HepG2 (cell line): Measurements from ENCODE around the gene URM1. TPM values are rescaled to one million over a fixed set of nuclear protein-coding genes. Genes with fewer than 3 reads are reported as not detected.

Source experiments
- HMGXB4 ChIP-seq, 2 experiments: sonication (generic) in 1 of 2; formaldehyde crosslinking in 1 of 2; IDR thresholded peaks; 2 replicates each; pipeline versions ENCODE4 v1.4.0 to v1.6.1; 2018 to 2020; ENCODE audit warnings: missing genetic modification reagents in 2 of 2, borderline replicate concordance in 1 of 2, low read depth in 1 of 2, mild to moderate bottlenecking in 1 of 2, missing biosample characterization in 1 of 2
- NBN ChIP-seq: fragments of 450-650 bp; conservative IDR thresholded peaks from 2 replicates; pipeline ENCODE4 v1.6.1; 2017
- PAXIP1 ChIP-seq: sonication (generic); formaldehyde crosslinking; conservative IDR thresholded peaks from 2 replicates; pipeline ENCODE4 v1.4.0; 2020; ENCODE audit warnings: mild to moderate bottlenecking, missing genetic modification reagents, moderate library complexity
- PHF5A ChIP-seq: IDR thresholded peaks from one replicate; pipeline ENCODE4 v1.6.1; 2018; ENCODE audit warnings: low read depth, missing genetic modification reagents; ENCODE audit not compliant: unreplicated experiment
- SIN3A ChIP-seq: IDR thresholded peaks from 2 replicates; pipeline ENCODE4 v1.6.1; 2011; ENCODE audit warnings: low read depth, mild to moderate bottlenecking, control low read depth, low read length, borderline replicate concordance
- TCF7 ChIP-seq: sonication (generic); IDR thresholded peaks from 2 replicates; pipeline ENCODE4 v1.6.1; 2016; ENCODE audit warnings: antibody characterized with exemption, low read depth
- UBTF ChIP-seq: sonication (generic); formaldehyde crosslinking; IDR thresholded peaks from 2 replicates; pipeline ENCODE4 v1.4.0; 2020; ENCODE audit warnings: mild to moderate bottlenecking, missing genetic modification reagents
- ZBTB2 ChIP-seq: sonication (generic); formaldehyde crosslinking; IDR thresholded peaks from 2 replicates; pipeline ENCODE4 v1.8.0; 2022; ENCODE audit warnings: low read depth, missing genetic modification reagents
- ZNF567 ChIP-seq: sonication (generic); formaldehyde crosslinking; IDR thresholded peaks from 2 replicates; pipeline ENCODE4 v1.8.1; 2023; ENCODE audit warnings: mild to moderate bottlenecking, missing genetic modification reagents, borderline replicate concordance
- ZNF580 ChIP-seq: IDR thresholded peaks from 2 replicates; pipeline ENCODE4 v1.6.1; 2016; ENCODE audit warnings: low read depth, borderline replicate concordance
- ZSCAN25 ChIP-seq: sonication (generic); formaldehyde crosslinking; IDR thresholded peaks from 2 replicates; pipeline ENCODE4 v1.8.0; 2022; ENCODE audit warnings: mild to moderate bottlenecking, missing genetic modification reagents
- polyA plus RNA-seq, 8 experiments: library from polyadenylated mRNA; depleted of rRNA in 3 of 8; stranded (reverse) in 7 of 8; unstranded in 1 of 8; fragments of >200 nt; fragmentation: Illumina TruSeq in 4 of 8; extraction: Trizol in 4 of 8; gene quantifications; 2 replicates each; pipeline versions ENCODE4 v1.2.1 to v1.2.3, GENCODE V29; 2011 to 2016; ENCODE audit warnings: low read depth in 4 of 8, missing spikeins in 1 of 8, mixed read lengths in 1 of 8; ENCODE audit not compliant: insufficient read depth in 1 of 8
- total RNA-seq, 5 experiments: library from RNA; depleted of rRNA; stranded (reverse); fragments of >200 nt; fragmentation: Illumina TruSeq; extraction: Trizol; gene quantifications; 2 replicates each; pipeline ENCODE4 v1.2.3, GENCODE V29; 2016; ENCODE audit warnings: low read depth in 1 of 5
- TF ChIP-seq, protein P1 (sequence below): sonication (generic); formaldehyde crosslinking; IDR thresholded peaks from 2 replicates; pipeline ENCODE4 v1.4.0; 2020; ENCODE audit warnings: missing genetic modification reagents
- TF ChIP-seq, protein P2 (sequence below): sonication (generic); formaldehyde crosslinking; IDR thresholded peaks from 2 replicates; pipeline ENCODE4 v1.5.0; 2020; ENCODE audit warnings: mild to moderate bottlenecking, missing genetic modification reagents, moderate library complexity

URM1 gene
- total and polyA plus RNA-seq, 2 of the 13 experiments (the other 11 are each of a cell fraction or from before 2014, with no cell fraction given): 37.1 to 41.3 TPM

DNA sequence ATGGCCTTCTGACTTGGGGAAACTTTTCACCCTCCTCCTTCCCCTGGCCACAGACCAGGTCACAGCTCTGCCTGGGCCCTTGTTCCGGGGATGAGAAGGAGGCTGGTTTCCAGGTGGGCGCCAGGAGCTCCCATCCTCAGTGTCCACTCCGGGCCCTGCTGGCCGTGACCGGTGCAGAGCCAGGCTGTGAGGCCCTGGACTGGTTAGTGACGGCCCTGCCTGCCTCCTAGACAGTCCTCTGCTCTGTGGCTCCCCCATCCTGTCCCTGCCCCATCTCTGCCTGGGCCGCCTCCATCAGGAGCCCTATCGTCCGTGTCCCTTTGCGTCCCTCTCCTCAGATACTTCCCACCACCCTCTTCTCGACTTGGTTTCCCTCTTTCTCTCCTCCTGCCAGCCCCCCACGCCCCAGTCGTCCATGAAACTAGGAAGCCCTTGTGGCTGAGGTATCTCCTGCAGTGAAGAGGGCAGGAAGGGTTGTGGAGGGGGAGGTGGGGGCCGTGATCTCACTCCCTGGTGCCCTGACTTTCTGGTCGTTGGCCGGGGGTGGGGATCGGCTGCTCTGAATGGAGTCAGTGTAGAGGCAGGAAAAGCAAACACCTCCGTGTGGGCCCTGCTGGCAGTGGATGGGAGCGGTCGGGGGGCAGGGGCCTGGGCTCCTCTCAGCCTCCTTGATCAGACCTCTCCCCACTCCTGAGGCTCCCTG is 34.1 kb downstream of the URM1 start (continued):
- TF ChIP-seq ZNF567 (CRISPR knock-in tag) (0 out of 2 replicates have a peak, but pooled peaks have one; percentile 70), ZNF580 (peak; percentile 40; the same call in 1 of the 2 replicates), ZBTB2 (CRISPR knock-in tag) (no peak), TCF7 (no peak), HMGXB4 (CRISPR knock-in tag; IDR thresholded peaks at IDR 0.05; ENCODE audit: borderline replicate concordance in 1 of 2, low read depth in 1 of 2) (peak in 1 of 2 experiments; percentile 49; a peak in 1 of 4 replicates), UBTF (CRISPR knock-in tag) (peak; percentile 47), NBN (no peak), PAXIP1 (0 out of 2 replicates have a peak, but pooled peaks have one; percentile 14), ZSCAN25 (CRISPR knock-in tag) (0 out of 2 replicates have a peak, but pooled peaks have one; percentile 37), PHF5A (CRISPR knock-in tag) (no peak), SIN3A (no peak)
- TF ChIP-seq, protein P1, sequence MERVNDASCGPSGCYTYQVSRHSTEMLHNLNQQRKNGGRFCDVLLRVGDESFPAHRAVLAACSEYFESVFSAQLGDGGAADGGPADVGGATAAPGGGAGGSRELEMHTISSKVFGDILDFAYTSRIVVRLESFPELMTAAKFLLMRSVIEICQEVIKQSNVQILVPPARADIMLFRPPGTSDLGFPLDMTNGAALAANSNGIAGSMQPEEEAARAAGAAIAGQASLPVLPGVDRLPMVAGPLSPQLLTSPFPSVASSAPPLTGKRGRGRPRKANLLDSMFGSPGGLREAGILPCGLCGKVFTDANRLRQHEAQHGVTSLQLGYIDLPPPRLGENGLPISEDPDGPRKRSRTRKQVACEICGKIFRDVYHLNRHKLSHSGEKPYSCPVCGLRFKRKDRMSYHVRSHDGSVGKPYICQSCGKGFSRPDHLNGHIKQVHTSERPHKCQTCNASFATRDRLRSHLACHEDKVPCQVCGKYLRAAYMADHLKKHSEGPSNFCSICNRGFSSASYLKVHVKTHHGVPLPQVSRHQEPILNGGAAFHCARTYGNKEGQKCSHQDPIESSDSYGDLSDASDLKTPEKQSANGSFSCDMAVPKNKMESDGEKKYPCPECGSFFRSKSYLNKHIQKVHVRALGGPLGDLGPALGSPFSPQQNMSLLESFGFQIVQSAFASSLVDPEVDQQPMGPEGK (CRISPR knock-in tag): peak; percentile 70
- TF ChIP-seq, protein P2, sequence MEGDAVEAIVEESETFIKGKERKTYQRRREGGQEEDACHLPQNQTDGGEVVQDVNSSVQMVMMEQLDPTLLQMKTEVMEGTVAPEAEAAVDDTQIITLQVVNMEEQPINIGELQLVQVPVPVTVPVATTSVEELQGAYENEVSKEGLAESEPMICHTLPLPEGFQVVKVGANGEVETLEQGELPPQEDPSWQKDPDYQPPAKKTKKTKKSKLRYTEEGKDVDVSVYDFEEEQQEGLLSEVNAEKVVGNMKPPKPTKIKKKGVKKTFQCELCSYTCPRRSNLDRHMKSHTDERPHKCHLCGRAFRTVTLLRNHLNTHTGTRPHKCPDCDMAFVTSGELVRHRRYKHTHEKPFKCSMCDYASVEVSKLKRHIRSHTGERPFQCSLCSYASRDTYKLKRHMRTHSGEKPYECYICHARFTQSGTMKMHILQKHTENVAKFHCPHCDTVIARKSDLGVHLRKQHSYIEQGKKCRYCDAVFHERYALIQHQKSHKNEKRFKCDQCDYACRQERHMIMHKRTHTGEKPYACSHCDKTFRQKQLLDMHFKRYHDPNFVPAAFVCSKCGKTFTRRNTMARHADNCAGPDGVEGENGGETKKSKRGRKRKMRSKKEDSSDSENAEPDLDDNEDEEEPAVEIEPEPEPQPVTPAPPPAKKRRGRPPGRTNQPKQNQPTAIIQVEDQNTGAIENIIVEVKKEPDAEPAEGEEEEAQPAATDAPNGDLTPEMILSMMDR (CRISPR knock-in tag): peak; percentile 36; the same call in 1 of the 2 replicates
